Stomach (tissue), 9 donors: ENCODE results near the gene RAI1. TPM values are rescaled to one million over a fixed set of nuclear protein-coding genes. Genes with fewer than 3 reads are reported as not detected.
"Not testable (repeated sequence)": the region's sequence is repeated elsewhere in the genome, so short reads cannot be mapped to it uniquely, and the experiment has no call there.

Experiments
- DNase-seq, 2 donors: peaks; one replicate each; pipeline versions ENCODE4 v3.0.0 to v3.0.0-alpha.2; 2013 to 2019
- H3K27ac ChIP-seq, 5 donors: fragments of 200-600 bp in 4 of 5; sonication (generic) in 4 of 5; one replicate each; pipeline ENCODE4 v1.5.1; 2013 to 2019; ENCODE audit warnings: mild to moderate bottlenecking in 1 of 5, moderate library complexity in 1 of 5
- H3K27me3 ChIP-seq, 3 donors: fragments of 200-600 bp; sonication (generic); one replicate each; pipeline ENCODE4 v1.5.1; 2017 to 2019; ENCODE audit warnings: mixed run types in 1 of 3
- H3K36me3 ChIP-seq, 4 donors: fragments of 200-600 bp; sonication (generic); 1 replicate in 3 of 4; 2 replicates in 1 of 4; pipeline ENCODE4 v1.5.1; 2016 to 2019
- H3K4me1 ChIP-seq, 4 donors: fragments of 200-600 bp; sonication (generic); one replicate each; pipeline ENCODE4 v1.5.1; 2016 to 2019
- H3K4me3 ChIP-seq, 4 donors: fragments of 200-600 bp; sonication (generic) in 3 of 4; one replicate each; pipeline ENCODE4 v1.5.1; 2016 to 2019; ENCODE audit warnings: mild to moderate bottlenecking in 1 of 4
- H3K9me3 ChIP-seq, 4 donors: fragments of 200-600 bp; sonication (generic); one replicate each; pipeline ENCODE4 v1.5.1; 2016 to 2019
- EP300 ChIP-seq: sonication (generic); formaldehyde crosslinking; IDR thresholded peaks from one replicate; pipeline ENCODE4 v1.6.1; 2017; ENCODE audit warnings: antibody characterized with exemption
- POLR2A ChIP-seq, 4 donors: fragments of 450-650 bp; IDR thresholded peaks; one replicate each; pipeline ENCODE4 v1.6.1; 2016; ENCODE audit warnings: antibody characterized with exemption in 4 of 4, control low read depth in 2 of 4, mild to moderate bottlenecking in 1 of 4, moderate library complexity in 1 of 4
- POLR2AphosphoS5 ChIP-seq, 3 donors: sonication (generic); formaldehyde crosslinking; IDR thresholded peaks; one replicate each; pipeline ENCODE4 v1.6.1; 2016; ENCODE audit warnings: antibody characterized with exemption in 3 of 3
- WGBS, 5 donors: extraction: QIAGEN DNeasy Blood & Tissue Kit in 3 of 5; methylation state at CpG; one replicate each; pipeline versions ENCODE4 v1.1.5 to v1.1.7; 2013 to 2018; 5-methylcytosine and 5-hydroxymethylcytosine counted together
- intact Hi-C: fragments of 100-400 bp; cut with DNase I; formaldehyde crosslinking; loops from one replicate; pipeline ENCODE4 v1.15.1; 2023; ENCODE audit warnings: low total_unique reads
- polyA plus RNA-seq, 3 donors: library from polyadenylated mRNA; stranded (reverse); fragments of 200-250 nt; gene quantifications; one replicate each; pipeline ENCODE4 v1.2.3, GENCODE V29; 2013
- total RNA-seq, 5 donors: library from RNA; depleted of rRNA; stranded (reverse); fragments of >200 nt; gene quantifications; one replicate each; pipeline versions ENCODE4 v1.1.0 to v1.2.3, GENCODE V29; 2014 to 2016
- TF ChIP-seq, protein P1 (sequence below), 7 experiments: fragments of 450-650 bp in 4 of 7; fragments of 200-600 bp in 3 of 7; sonication (generic) in 3 of 7; IDR thresholded peaks; one replicate each; pipeline ENCODE4 v1.5.1; 2016 to 2019; ENCODE audit warnings: antibody characterized with exemption in 7 of 7, control low read depth in 2 of 7, mild to moderate bottlenecking in 1 of 7
- donor health status: healthy with polysubstance abuse.
- donor health status: Bipolar disorder and iron deficiency.
- donor health status: healthy.

The RAI1 gene
- total and polyA plus RNA-seq, 8 donors, result 4.6 to 94.5 (median 28.3) TPM

DNA sequence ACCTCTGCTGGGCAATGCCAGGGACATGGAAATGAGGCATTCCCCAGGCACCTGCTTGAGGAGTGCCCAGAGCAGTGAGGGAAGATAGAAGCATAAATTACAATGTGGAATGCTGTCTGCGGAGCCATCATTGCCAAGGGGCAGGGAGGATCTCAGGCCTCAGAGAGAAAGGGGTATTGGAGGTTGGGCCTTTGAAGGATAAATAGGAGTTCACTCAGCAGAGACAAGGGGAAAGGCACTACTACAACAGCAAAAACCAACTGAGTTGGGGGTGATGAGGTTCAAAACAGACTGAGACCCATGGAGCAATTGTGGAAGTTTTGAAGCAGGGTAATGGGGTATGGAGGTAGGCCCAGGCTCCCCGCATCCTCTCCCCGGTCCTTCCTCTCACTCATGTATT is 122.7 kb downstream of the RAI1 start:
- H3K36me3 ChIP-seq, result peaks cover 5 to 75% (median 52%) of the 10 kb centered on the region in 4 donors
- no peak overlapping the region for H3K27ac ChIP-seq
- peaks cover 0 to 13% (median 5%) of the 10 kb centered on the region in 4 donors for H3K4me1 ChIP-seq
- H3K4me3 ChIP-seq, result no peak overlapping the region
- no peaks in the 10 kb centered on the region for H3K9me3 ChIP-seq
- TF ChIP-seq EP300, result no peak
- no peaks in the 10 kb centered on the region for H3K27me3 ChIP-seq
- 90 to 98% (median 96%) methylated on average over 3 of the region's 3 CpGs for WGBS, 5 donors
- no peak for DNase-seq
- intact Hi-C loops, result no loop called here

DNA sequence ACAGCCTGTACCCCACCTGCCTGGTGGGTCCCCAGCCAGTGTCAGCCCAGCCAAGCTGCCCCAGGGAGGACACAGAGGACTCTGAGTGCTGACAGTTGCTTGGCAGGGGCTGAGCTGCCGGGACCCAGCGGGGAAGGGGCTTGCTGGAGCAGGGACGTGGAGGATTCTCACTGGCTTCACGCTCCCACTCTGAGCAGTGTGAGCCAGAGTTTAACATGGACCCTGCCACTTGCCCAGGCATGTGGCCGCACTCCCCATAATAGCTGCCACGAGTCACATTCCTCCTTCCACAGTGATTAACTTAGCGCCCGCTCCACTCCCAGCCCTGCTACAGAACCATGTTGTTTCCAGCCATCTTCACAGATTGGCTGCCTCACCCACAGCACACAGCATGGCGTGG is 124.3 kb downstream of the RAI1 start:
- Histone ChIP-seq H3K4me1 (peaks cover 7 to 22% (median 13%) of the 10 kb centered on the region in 4 donors), H3K27ac (no peak overlapping the region), H3K9me3 (no peaks in the 10 kb centered on the region), H3K4me3 (no peak overlapping the region), H3K27me3 (no peaks in the 10 kb centered on the region), H3K36me3 (peaks cover 5 to 81% (median 54%) of the 10 kb centered on the region in 4 donors)
- TF ChIP-seq EP300 (no peak), POLR2AphosphoS5 (IDR thresholded peaks at IDR 0.05) (no peak), POLR2A (IDR thresholded peaks at IDR 0.05) (no peak)
- TF ChIP-seq, protein P1, sequence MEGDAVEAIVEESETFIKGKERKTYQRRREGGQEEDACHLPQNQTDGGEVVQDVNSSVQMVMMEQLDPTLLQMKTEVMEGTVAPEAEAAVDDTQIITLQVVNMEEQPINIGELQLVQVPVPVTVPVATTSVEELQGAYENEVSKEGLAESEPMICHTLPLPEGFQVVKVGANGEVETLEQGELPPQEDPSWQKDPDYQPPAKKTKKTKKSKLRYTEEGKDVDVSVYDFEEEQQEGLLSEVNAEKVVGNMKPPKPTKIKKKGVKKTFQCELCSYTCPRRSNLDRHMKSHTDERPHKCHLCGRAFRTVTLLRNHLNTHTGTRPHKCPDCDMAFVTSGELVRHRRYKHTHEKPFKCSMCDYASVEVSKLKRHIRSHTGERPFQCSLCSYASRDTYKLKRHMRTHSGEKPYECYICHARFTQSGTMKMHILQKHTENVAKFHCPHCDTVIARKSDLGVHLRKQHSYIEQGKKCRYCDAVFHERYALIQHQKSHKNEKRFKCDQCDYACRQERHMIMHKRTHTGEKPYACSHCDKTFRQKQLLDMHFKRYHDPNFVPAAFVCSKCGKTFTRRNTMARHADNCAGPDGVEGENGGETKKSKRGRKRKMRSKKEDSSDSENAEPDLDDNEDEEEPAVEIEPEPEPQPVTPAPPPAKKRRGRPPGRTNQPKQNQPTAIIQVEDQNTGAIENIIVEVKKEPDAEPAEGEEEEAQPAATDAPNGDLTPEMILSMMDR (IDR thresholded peaks at IDR 0.05), result no peak
- 74 to 93% (median 84%) methylated on average over 4 to 9 of the region's 9 CpGs for WGBS, 5 donors
- intact Hi-C loops, result no loop called here
- no peak for DNase-seq

DNA sequence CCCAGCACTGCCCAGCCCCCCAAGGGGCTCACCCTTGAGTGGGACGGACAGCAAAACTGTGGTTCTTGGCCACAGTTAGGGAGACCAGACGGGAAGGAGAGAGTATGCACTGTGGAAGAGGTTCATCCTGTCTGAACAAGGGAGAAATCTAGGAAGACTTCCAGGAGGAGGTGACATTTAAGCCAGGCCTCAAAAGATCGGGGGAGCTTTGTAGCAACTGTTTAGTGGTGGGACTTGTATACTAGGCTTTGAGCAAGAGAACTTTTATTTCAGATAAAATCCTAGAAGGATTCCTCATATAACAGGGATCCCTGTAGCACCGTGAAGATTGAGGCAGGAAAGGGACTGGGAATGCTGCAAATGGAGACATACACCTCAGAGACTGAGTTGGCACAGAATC is 124.8 kb downstream of the RAI1 start:
- H3K36me3 ChIP-seq, result peaks cover 5 to 82% (median 56%) of the 10 kb centered on the region in 4 donors
- no peaks in the 10 kb centered on the region for H3K27me3 ChIP-seq
- no peak overlapping the region for H3K4me3 ChIP-seq
- TF ChIP-seq POLR2AphosphoS5 (IDR thresholded peaks at IDR 0.05) (no peak), POLR2A (IDR thresholded peaks at IDR 0.05) (no peak), EP300 (no peak)
- TF ChIP-seq, protein P1 (IDR thresholded peaks at IDR 0.05), result no peak
- 90 to 97% (median 94%) methylated on average over 4 of the region's 4 CpGs for WGBS, 5 donors
- no peak for DNase-seq
- H3K9me3 ChIP-seq, result no peaks in the 10 kb centered on the region
- no peak overlapping the region for H3K27ac ChIP-seq
- intact Hi-C loops, result no loop called here
- peaks cover 11 to 26% (median 17%) of the 10 kb centered on the region in 4 donors for H3K4me1 ChIP-seq

DNA sequence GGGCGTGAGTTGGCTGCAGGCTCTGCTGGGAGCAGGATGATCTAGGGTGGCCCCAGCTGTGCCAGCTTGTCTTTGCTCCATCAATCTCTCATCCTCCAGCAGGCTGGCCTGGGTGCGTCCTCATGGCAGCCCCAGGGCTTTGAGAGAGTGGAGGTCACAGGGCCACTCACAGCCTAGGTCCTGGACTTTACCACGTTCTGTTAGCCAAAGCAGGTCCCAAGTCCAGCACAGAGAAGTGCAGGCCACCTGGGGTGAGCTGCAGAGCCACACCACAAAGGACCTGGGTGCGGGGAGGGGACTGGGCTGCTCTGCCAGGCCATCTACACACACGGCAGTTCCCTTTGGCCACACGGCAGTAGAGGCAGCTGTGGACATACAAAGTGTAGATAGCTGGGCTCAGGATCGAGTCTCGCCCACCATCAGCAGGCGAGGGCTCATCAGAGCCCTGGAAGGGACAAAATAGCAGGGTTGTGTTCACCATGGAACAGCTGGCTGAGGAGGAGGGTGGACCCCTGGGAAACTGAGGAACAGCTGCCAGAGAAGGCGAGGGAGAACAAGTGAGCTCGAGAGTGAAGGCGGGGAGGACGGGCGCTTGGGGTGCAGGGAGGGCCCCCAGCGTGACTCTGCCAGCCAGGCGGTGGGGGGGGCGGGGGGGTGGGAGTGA is 125.5 kb downstream of the RAI1 start:
- Histone ChIP-seq H3K36me3 (peaks cover 5 to 80% (median 50%) of the 10 kb centered on the region in 4 donors), H3K4me3 (no peak overlapping the region), H3K9me3 (no peaks in the 10 kb centered on the region), H3K4me1 (peaks cover 16 to 33% (median 24%) of the 10 kb centered on the region in 4 donors), H3K27me3 (no peaks in the 10 kb centered on the region), H3K27ac (no peak overlapping the region)
- WGBS, 5 donors, result 81 to 89% (median 82%) methylated on average over 11 to 17 of the region's 17 CpGs
- intact Hi-C loops, result no loop called here
- TF ChIP-seq EP300 (no peak), POLR2A (IDR thresholded peaks at IDR 0.05) (no peak), POLR2AphosphoS5 (IDR thresholded peaks at IDR 0.05) (no peak)
- TF ChIP-seq, protein P1 (IDR thresholded peaks at IDR 0.05), result no peak
- no peak for DNase-seq

DNA sequence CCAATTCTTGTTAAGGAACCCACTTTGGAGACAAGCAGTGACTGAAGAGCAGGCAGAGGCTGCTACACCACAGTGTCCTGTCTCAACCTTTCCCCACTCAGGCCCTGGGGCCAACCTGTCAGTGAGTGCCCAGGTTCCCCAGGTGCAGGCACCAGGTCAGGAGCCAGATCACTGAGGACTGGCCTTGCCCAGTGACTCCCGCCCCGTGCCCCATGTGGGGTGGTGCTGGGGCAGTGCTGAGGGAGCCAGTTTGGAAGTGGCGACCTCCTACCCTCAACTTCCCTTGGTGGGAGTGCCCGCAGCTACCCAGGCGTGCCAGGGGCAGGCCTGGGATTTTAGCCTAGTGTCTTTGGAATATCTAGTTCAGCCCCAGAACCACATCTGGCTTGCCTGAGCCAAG is 126.2 kb downstream of the RAI1 start:
- Histone ChIP-seq H3K9me3 (no peaks in the 10 kb centered on the region), H3K27ac (peak overlapping the region in 1 of 5 donors; percentile 8), H3K4me3 (no peak overlapping the region), H3K27me3 (no peaks in the 10 kb centered on the region), H3K4me1 (peaks cover 23 to 40% (median 30%) of the 10 kb centered on the region in 4 donors), H3K36me3 (peaks cover 5 to 77% (median 46%) of the 10 kb centered on the region in 4 donors)
- intact Hi-C loops, result no loop called here
- 75 to 100% (median 79%) methylated on average over 1 to 5 of the region's 5 CpGs for WGBS, 5 donors
- no peak for TF ChIP-seq POLR2A (IDR thresholded peaks at IDR 0.05)
- TF ChIP-seq POLR2AphosphoS5 (IDR thresholded peaks at IDR 0.05), result no peak
- TF ChIP-seq, protein P1 (IDR thresholded peaks at IDR 0.05), result no peak
- no peak for TF ChIP-seq EP300
- DNase-seq, result no peak

DNA sequence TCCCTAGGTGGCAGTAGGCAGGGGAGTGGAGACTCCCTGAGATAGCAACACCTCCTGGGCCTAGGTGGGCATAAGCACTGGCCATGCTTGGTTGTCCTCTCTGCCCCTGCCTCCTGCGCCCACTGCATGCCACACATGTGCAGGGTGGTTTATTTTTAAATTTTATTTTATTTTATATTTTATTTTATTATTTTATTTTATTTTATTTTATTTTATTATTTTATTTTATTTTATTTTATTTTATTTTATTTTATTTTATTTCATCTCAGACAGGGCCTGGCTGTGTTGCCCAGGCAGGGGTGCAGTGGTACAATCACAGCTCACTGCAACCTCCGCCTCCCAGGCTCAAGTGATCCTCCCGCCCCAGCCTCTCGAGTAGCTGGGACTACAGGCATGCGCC is 126.9 kb downstream of the RAI1 start:
- peaks cover 26 to 45% (median 35%) of the 10 kb centered on the region in 4 donors for H3K4me1 ChIP-seq
- 93 to 98% (median 95%) methylated on average over 5 of the region's 5 CpGs for WGBS, 5 donors
- DNase-seq, H3K9me3 ChIP-seq, intact Hi-C loops, H3K4me3 ChIP-seq, H3K27ac ChIP-seq, H3K27me3 ChIP-seq: not testable (repeated sequence)
- H3K36me3 ChIP-seq, result peaks cover 10 to 82% (median 53%) of the 10 kb centered on the region in 4 donors
